K562 (cell line): ENCODE measurements around the gene ANKRD16. TPM values are rescaled to one million over a fixed set of nuclear protein-coding genes. Genes with fewer than 3 reads are reported as not detected.

Source experiments
- ATAC-seq: fragments of 200-7000 bp; cut with Tn5 transposase; 3 replicates; pipeline ENCODE4 v1.9.1; 2020; ENCODE audit warnings: moderate library complexity
- BruUV-seq: library from RNA; stranded (reverse); fragments of 400-500 nt; replicated peaks from 2 replicates; lab custom pipeline; 2021; lab: Mats Ljungman, UMichigan
- CTCF ChIA-PET: fragments of 300-600 bp; formaldehyde crosslinking; extraction: SDS; loops from one replicate; lab custom pipeline; 2021; ENCODE audit warnings: low intra/inter-chr PET ratio; lab: Yijun Ruan, JAX
- POLR2A ChIA-PET: fragments of 300-600, 350-650 bp; sonication (Branson Sonifier 250); formaldehyde crosslinking; extraction: SDS; loops from one replicate; lab custom pipeline; 2021; ENCODE audit warnings: antibody characterized with exemption, inconsistent platforms; lab: Yijun Ruan, JAX
- DNase-seq, 4 experiments: peaks; one replicate each; pipeline versions ENCODE4 v3.0.0 to v3.0.0-alpha.2; 2011 to 2018; ENCODE audit warnings: low spot score in 3 of 4, mixed read lengths in 3 of 4; ENCODE audit errors: extremely low read depth in 1 of 4
- FAIRE-seq: peaks from 2 replicates; lab custom pipeline; 2011; peaks lifted over from hg19 to GRCh38; lab: Jason Lieb, UNC
- H2AFZ ChIP-seq: 2 replicates; pipeline ENCODE4 v1.6.0; 2011; ENCODE audit warnings: low read depth, low read length, control low read depth, inconsistent platforms
- H3K27ac ChIP-seq: fragments of 200-600 bp; 3 replicates; pipeline ENCODE4 v1.8.0; 2011; ENCODE audit warnings: low read depth, mild to moderate bottlenecking, control low read depth, inconsistent platforms, low read length, moderate library complexity, mixed read lengths; ENCODE audit errors: extremely low read depth
- H3K27me3 ChIP-seq, 2 experiments: fragments of 300-600 bp in 1 of 2; 2 replicates in 1 of 2; 3 replicates in 1 of 2; pipeline versions ENCODE4 v1.6.0 to v1.8.0; 2011; ENCODE audit warnings: inconsistent platforms in 2 of 2, low read length in 2 of 2, mild to moderate bottlenecking in 1 of 2, mixed read lengths in 1 of 2, moderate library complexity in 1 of 2; ENCODE audit not compliant: control insufficient read depth in 2 of 2, insufficient read depth in 2 of 2
- H3K36me3 ChIP-seq: fragments of 300-600 bp; 3 replicates; pipeline ENCODE4 v1.8.0; 2011; ENCODE audit warnings: mild to moderate bottlenecking, low read length, inconsistent platforms; ENCODE audit not compliant: control insufficient read depth, insufficient read depth
- H3K4me1 ChIP-seq, 2 experiments: fragments of 200-600 bp in 1 of 2; replicated peaks in 1 of 2; 2 replicates in 1 of 2; 3 replicates in 1 of 2; pipeline versions ENCODE4 v1.5.1 to v1.8.0; 2011; ENCODE audit warnings: inconsistent platforms in 2 of 2, low read length in 2 of 2, mild to moderate bottlenecking in 1 of 2, mixed read lengths in 1 of 2, moderate library complexity in 1 of 2; ENCODE audit not compliant: control insufficient read depth in 2 of 2, insufficient read depth in 2 of 2
- H3K4me2 ChIP-seq: 2 replicates; pipeline ENCODE4 v1.6.1; 2011; ENCODE audit warnings: low read length, control low read depth, inconsistent platforms, mixed read lengths; ENCODE audit not compliant: insufficient read depth
- H3K4me3 ChIP-seq: fragments of 200-600 bp; sonication (generic), shearing (Covaris generic); 2 replicates; pipeline ENCODE4 v1.5.1; 2016; ENCODE audit warnings: control low read depth, inconsistent platforms
- H3K79me2 ChIP-seq: fragments of 200-600 bp; 3 replicates; pipeline ENCODE4 v1.8.0; 2011; ENCODE audit warnings: low read length, inconsistent platforms; ENCODE audit not compliant: control insufficient read depth, insufficient read depth
- H3K9ac ChIP-seq, 2 experiments: 2 replicates each; pipeline versions ENCODE4 v1.6.0 to v1.6.1; 2011; ENCODE audit warnings: low read depth in 2 of 2, low read length in 2 of 2, control low read depth in 1 of 2, inconsistent platforms in 1 of 2, mild to moderate bottlenecking in 1 of 2, mixed read lengths in 1 of 2; ENCODE audit not compliant: insufficient read depth in 1 of 2
- H3K9me1 ChIP-seq: one replicate; pipeline ENCODE4 v1.6.0; 2011; ENCODE audit warnings: inconsistent platforms, mild to moderate bottlenecking, low read length, moderate library complexity; ENCODE audit not compliant: control insufficient read depth, insufficient read depth
- H3K9me3 ChIP-seq: replicated peaks from 2 replicates; pipeline ENCODE4 v1.5.1; 2011; ENCODE audit warnings: low read depth, low read length, inconsistent platforms; ENCODE audit not compliant: control insufficient read depth, insufficient read depth
- H4K20me1 ChIP-seq: replicated peaks from 2 replicates; pipeline ENCODE4 v1.6.1; 2011; ENCODE audit warnings: low read length, inconsistent platforms, mixed read lengths; ENCODE audit not compliant: control insufficient read depth, insufficient read depth
- BHLHE40 ChIP-seq: IDR thresholded peaks from 2 replicates; pipeline ENCODE4 v1.6.1; 2011; ENCODE audit warnings: low read length, improper control_type of control experiment
- CEBPB ChIP-seq: fragments of 450-650 bp; IDR thresholded peaks from 2 replicates; pipeline ENCODE4 v1.6.1; 2016; ENCODE audit warnings: missing genetic modification characterization, missing compliant biosample characterization
- DDX20 ChIP-seq: fragments of 450-650 bp; IDR thresholded peaks from 2 replicates; pipeline ENCODE4 v1.6.1; 2016; ENCODE audit warnings: missing genetic modification characterization, low read depth, mild to moderate bottlenecking, missing compliant biosample characterization, moderate library complexity
- HMG20B ChIP-seq: fragments of 250-450 bp; sonication (Bioruptor Pico); IDR thresholded peaks from 2 replicates; pipeline ENCODE4 v1.5.0; 2021; ENCODE audit warnings: mild to moderate bottlenecking
- NFATC3 ChIP-seq: fragments of 450-650 bp; IDR thresholded peaks from 2 replicates; pipeline ENCODE4 v1.6.1; 2017; ENCODE audit warnings: mild to moderate bottlenecking
- RCOR1 ChIP-seq, 2 experiments: IDR thresholded peaks; 2 replicates each; pipeline ENCODE4 v1.6.1; 2012; ENCODE audit warnings: low read depth in 2 of 2, low read length in 2 of 2, borderline replicate concordance in 1 of 2, improper control_type of control experiment in 1 of 2
- SAFB ChIP-seq: fragments of 200-400 bp; formaldehyde crosslinking; IDR thresholded peaks from 2 replicates; pipeline ENCODE4 v1.6.1; 2017; ENCODE audit warnings: low read depth, low read length, borderline replicate concordance
- SP2 ChIP-seq: IDR thresholded peaks from 2 replicates; pipeline ENCODE4 v1.6.1; 2011; ENCODE audit warnings: mild to moderate bottlenecking, low read depth, low read length, moderate library complexity; ENCODE audit not compliant: poor library complexity, severe bottlenecking; ENCODE audit errors: extremely low read depth
- TRIM28 ChIP-seq: fragments of 450-650 bp; IDR thresholded peaks from 2 replicates; pipeline ENCODE4 v1.6.1; 2017
- ZBED1 ChIP-seq: IDR thresholded peaks from 2 replicates; pipeline ENCODE4 v1.6.1; 2014
- ZNF584 ChIP-seq: fragments of 200-800 bp; sonication (Bioruptor generic); IDR thresholded peaks from 2 replicates; pipeline ENCODE4 v1.6.1; 2016; ENCODE audit warnings: low read depth, mild to moderate bottlenecking, missing genetic modification characterization, missing compliant biosample characterization
- WGBS: fragments of 100-300 bp; shearing (Covaris generic); methylation state at CpG from one replicate; pipeline ENCODE4 v1.1.6; 2016; ENCODE audit warnings: low coverage, mixed read lengths; ENCODE audit not compliant: insufficient coverage; ENCODE audit errors: missing lambda C conversion rate; 5-methylcytosine and 5-hydroxymethylcytosine counted together
- in situ Hi-C: fragments of 300-500 bp; cut with MboI; formaldehyde crosslinking; loops from 4 replicates; pipeline ENCODE4 v1.15.0; 2018; ENCODE audit warnings: inconsistent platforms, mixed read lengths
- intact Hi-C: fragments of 100-400 bp; cut with micrococcal nuclease; formaldehyde crosslinking; loops from 2 replicates; pipeline ENCODE4 v1.14.2; 2022
- polyA plus RNA-seq, 8 experiments: library from polyadenylated mRNA; depleted of rRNA in 4 of 8; stranded (reverse) in 5 of 8; unstranded in 3 of 8; fragments of >200 nt; fragmentation: Nextera tagmentation in 2 of 8; fragmentation: Illumina TruSeq in 1 of 8; extraction: Ambion mirVana in 2 of 8; extraction: Trizol in 1 of 8; gene quantifications; 2 replicates each; pipeline versions ENCODE4 v1.2.1 to v1.2.3, GENCODE V29; 2011 to 2014; ENCODE audit warnings: inconsistent platforms in 1 of 8, missing spikeins in 1 of 8
- total RNA-seq, 7 experiments: library from RNA; depleted of rRNA in 6 of 7; stranded (reverse); fragments of >200 nt in 6 of 7; fragmentation: Illumina TruSeq in 2 of 7; extraction: Trizol in 2 of 7; gene quantifications; 2 replicates each; pipeline versions ENCODE4 v1.2.1 to v1.2.3, GENCODE V29; 2011 to 2021; ENCODE audit warnings: low replicate concordance in 1 of 7
- TF ChIP-seq, protein P1 (sequence below), 2 experiments: fragments of 150-350 bp in 1 of 2; IDR thresholded peaks; 2 replicates each; pipeline ENCODE4 v1.6.1; 2012 to 2016; ENCODE audit warnings: low read depth in 2 of 2, low read length in 2 of 2, mild to moderate bottlenecking in 1 of 2, moderate library complexity in 1 of 2
- TF ChIP-seq, protein P2 (sequence below), 2 experiments: fragments of 450-650 bp in 1 of 2; IDR thresholded peaks; 2 replicates each; pipeline ENCODE4 v1.6.1; 2011 to 2017; ENCODE audit warnings: low read depth in 2 of 2, antibody characterized with exemption in 1 of 2, borderline replicate concordance in 1 of 2, low read length in 1 of 2, mild to moderate bottlenecking in 1 of 2, mixed read lengths in 1 of 2; ENCODE audit not compliant: control insufficient read depth in 1 of 2
- TF ChIP-seq, protein P3 (sequence below): sonication (generic); formaldehyde crosslinking; IDR thresholded peaks from 2 replicates; pipeline ENCODE4 v1.8.1; 2022; ENCODE audit warnings: missing genetic modification reagents

The ANKRD16 gene
- total and polyA plus RNA-seq, 9 of the 15 experiments (the other 6 are each of a cell fraction or from before 2014, with no cell fraction given) = 1.5 to 16.0 (median 9.5) TPM

DNA sequence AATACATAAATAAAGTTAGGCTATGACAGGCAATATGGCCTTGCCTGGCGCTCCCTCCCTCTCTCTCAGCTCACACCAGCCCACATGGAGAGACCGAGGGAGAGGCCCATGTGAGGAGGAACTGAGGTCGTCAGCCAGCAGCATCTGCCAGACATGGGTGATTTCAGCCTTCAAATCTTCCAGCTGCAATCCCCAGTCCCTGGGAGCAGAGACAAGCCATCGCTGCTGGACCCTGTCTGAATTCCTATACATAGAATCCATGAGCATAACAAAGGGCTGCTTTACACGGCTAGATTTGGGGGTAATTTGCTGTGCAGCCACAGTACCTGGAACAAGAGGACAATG, 35.6 kb downstream of the ANKRD16 start:
- no peak for FAIRE-seq
- H4K20me1 ChIP-seq = no peaks in the 10 kb centered on the region
- H2AFZ ChIP-seq = peak overlapping the region; percentile 60; the same call in 1 of the 2 replicates
- BruUV-seq = no TSS peak
- POLR2A ChIA-PET = interaction anchor here (1.5 kb wide), 1 partner anchor 10 kb away, joined by 6 read pairs; no protein-coding TSS in a partner anchor
- no peak overlapping the region for H3K4me3 ChIP-seq
- no peaks in the 10 kb centered on the region; a peak in 2 of 5 replicates for H3K4me1 ChIP-seq
- H3K9me3 ChIP-seq = no peaks in the 10 kb centered on the region
- DNase-seq = no peak
- no peaks in the 10 kb centered on the region for H3K79me2 ChIP-seq
- no peaks in the 10 kb centered on the region for H3K36me3 ChIP-seq
- H3K27me3 ChIP-seq = no peaks in the 10 kb centered on the region
- H3K9ac ChIP-seq = peak overlapping the region in 1 of 2 experiments; percentile 68; a peak in 1 of 4 replicates
- in situ Hi-C loops (no loop called here), intact Hi-C loops (no loop called here)
- no peaks in the 10 kb centered on the region for H3K9me1 ChIP-seq
- H3K4me2 ChIP-seq = peak overlapping the region; percentile 6; the same call in 1 of the 2 replicates
- H3K27ac ChIP-seq = no peak overlapping the region
- peak; percentile 12; the same call in 1 of the 3 replicates for ATAC-seq
- 54% methylated on average over 5 of the region's 5 CpGs for WGBS
- CTCF ChIA-PET = no interaction called here
- TF ChIP-seq, protein P1, sequence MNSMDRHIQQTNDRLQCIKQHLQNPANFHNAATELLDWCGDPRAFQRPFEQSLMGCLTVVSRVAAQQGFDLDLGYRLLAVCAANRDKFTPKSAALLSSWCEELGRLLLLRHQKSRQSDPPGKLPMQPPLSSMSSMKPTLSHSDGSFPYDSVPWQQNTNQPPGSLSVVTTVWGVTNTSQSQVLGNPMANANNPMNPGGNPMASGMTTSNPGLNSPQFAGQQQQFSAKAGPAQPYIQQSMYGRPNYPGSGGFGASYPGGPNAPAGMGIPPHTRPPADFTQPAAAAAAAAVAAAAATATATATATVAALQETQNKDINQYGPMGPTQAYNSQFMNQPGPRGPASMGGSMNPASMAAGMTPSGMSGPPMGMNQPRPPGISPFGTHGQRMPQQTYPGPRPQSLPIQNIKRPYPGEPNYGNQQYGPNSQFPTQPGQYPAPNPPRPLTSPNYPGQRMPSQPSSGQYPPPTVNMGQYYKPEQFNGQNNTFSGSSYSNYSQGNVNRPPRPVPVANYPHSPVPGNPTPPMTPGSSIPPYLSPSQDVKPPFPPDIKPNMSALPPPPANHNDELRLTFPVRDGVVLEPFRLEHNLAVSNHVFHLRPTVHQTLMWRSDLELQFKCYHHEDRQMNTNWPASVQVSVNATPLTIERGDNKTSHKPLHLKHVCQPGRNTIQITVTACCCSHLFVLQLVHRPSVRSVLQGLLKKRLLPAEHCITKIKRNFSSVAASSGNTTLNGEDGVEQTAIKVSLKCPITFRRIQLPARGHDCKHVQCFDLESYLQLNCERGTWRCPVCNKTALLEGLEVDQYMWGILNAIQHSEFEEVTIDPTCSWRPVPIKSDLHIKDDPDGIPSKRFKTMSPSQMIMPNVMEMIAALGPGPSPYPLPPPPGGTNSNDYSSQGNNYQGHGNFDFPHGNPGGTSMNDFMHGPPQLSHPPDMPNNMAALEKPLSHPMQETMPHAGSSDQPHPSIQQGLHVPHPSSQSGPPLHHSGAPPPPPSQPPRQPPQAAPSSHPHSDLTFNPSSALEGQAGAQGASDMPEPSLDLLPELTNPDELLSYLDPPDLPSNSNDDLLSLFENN (IDR thresholded peaks at IDR 0.05; ENCODE audit: low read depth in 2 of 2, low read length in 2 of 2) = no peak
- TF ChIP-seq HMG20B (CRISPR knock-in tag) (no peak), BHLHE40 (no peak), TRIM28 (no peak), ZBED1 (no peak), SP2 (no peak), CEBPB (tag) (no peak), SAFB (no peak), DDX20 (tag) (no peak), ZNF584 (CRISPR knock-in tag) (no peak), NFATC3 (no peak), RCOR1 (IDR thresholded peaks at IDR 0.05; ENCODE audit: borderline replicate concordance in 1 of 2, low read depth in 2 of 2, low read length in 2 of 2) (no peak)
- TF ChIP-seq, protein P2, sequence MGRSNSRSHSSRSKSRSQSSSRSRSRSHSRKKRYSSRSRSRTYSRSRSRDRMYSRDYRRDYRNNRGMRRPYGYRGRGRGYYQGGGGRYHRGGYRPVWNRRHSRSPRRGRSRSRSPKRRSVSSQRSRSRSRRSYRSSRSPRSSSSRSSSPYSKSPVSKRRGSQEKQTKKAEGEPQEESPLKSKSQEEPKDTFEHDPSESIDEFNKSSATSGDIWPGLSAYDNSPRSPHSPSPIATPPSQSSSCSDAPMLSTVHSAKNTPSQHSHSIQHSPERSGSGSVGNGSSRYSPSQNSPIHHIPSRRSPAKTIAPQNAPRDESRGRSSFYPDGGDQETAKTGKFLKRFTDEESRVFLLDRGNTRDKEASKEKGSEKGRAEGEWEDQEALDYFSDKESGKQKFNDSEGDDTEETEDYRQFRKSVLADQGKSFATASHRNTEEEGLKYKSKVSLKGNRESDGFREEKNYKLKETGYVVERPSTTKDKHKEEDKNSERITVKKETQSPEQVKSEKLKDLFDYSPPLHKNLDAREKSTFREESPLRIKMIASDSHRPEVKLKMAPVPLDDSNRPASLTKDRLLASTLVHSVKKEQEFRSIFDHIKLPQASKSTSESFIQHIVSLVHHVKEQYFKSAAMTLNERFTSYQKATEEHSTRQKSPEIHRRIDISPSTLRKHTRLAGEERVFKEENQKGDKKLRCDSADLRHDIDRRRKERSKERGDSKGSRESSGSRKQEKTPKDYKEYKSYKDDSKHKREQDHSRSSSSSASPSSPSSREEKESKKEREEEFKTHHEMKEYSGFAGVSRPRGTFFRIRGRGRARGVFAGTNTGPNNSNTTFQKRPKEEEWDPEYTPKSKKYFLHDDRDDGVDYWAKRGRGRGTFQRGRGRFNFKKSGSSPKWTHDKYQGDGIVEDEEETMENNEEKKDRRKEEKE (IDR thresholded peaks at IDR 0.05; ENCODE audit: borderline replicate concordance in 1 of 2, control insufficient read depth in 1 of 2, low read depth in 2 of 2, low read length in 1 of 2) = no peak
- TF ChIP-seq, protein P3, sequence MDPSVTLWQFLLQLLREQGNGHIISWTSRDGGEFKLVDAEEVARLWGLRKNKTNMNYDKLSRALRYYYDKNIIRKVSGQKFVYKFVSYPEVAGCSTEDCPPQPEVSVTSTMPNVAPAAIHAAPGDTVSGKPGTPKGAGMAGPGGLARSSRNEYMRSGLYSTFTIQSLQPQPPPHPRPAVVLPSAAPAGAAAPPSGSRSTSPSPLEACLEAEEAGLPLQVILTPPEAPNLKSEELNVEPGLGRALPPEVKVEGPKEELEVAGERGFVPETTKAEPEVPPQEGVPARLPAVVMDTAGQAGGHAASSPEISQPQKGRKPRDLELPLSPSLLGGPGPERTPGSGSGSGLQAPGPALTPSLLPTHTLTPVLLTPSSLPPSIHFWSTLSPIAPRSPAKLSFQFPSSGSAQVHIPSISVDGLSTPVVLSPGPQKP = no peak
